GM18858 (cell line): ENCODE measurements around the gene SMYD4.
"Not testable (repeated sequence)": the region's sequence is repeated elsewhere in the genome, so short reads cannot be mapped to it uniquely, and the experiment has no call there.

Experiments
- ATAC-seq: cut with Tn5 transposase; IDR thresholded peaks from one replicate; pipeline ENCODE4 v1.9.1; 2021; ENCODE audit not compliant: unreplicated experiment

Gene SMYD4

DNA sequence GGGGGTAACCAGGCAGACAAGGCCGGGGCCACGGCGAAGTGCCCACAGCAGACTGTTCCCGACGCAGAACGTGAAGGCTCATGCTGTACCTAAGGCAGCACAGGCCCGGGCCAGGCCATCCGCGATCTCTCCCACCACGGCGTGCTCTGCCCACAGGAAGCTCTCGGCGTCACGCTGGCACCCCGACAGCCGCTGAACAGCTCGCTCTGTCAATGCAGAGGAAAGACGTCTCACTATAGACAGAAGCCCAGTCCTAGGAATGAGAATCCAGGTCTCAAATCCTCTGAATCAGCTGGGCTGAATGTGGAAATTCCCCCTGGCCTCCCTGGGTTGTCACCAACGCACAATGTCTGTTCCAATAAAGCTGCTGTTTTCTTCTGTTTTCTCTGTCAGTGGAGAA is 46.4 kb downstream of the SMYD4 start:
- no peak for ATAC-seq

DNA sequence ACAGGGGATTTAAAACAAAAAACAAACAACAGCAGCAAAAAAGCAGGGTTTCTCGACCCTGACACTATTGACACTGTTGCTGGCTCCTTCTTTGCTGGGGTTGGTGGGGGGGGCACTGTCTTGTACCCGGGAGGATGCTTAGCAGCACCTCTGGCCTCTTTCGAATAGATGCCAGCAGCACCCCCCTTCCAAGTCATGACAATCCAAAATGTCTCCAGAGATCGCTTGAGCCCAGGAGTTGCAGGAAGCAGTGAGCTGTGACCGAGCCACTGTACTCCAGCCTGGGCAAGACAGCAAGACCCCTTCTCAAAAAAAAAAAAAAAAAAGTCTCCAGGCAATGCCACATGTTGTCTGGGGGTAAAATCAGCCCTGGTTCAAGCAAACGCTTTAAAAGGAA is 47.5 kb downstream of the SMYD4 start:
- ATAC-seq, result no peak

DNA sequence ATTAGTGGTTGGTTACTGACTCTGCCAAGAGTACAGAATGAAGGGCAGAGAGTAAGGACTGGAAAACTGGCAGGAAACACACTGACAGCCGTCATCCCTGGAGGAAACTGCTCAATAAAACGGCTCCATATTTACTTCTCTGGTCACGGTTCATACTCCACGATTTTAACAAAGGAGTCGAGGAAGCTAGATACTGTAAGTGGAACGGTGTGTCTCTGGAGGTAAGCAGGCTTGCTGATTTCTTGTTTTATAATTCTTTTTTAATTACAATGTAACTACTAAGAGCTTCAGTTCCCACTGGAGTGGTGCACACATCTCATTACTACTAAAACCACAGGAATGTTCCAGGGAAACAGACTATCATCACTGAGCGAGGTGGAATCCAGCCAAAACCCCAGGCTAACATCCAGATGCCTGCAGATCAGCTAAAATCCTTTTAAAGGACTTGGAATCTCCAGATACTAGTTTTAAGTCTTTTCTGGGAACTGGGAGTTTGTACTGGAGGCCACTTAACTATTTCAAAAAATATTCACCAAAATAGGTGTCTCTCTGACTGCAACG is 50.1 kb downstream of the SMYD4 start:
- no peak for ATAC-seq

DNA sequence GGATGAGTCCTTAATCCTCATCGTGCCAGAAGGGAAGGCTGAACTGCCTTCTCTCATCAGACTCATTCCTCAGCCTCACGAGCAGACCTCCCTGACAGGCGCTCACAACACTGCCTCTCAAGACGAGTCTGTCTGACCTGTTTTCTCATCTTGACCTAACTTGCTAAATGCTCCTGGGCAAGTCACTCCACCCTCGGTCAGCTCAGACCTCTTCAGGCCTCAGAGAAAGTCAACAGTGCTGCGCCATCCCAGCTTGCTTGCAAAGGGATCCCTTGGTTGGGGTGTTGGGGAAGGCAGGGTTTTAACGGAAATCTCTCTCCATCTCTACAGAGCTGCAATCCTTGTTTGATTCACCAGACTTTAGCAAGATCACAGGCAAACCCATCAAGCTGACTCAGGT is 52.8 kb downstream of the SMYD4 start:
- ATAC-seq, result no peak

DNA sequence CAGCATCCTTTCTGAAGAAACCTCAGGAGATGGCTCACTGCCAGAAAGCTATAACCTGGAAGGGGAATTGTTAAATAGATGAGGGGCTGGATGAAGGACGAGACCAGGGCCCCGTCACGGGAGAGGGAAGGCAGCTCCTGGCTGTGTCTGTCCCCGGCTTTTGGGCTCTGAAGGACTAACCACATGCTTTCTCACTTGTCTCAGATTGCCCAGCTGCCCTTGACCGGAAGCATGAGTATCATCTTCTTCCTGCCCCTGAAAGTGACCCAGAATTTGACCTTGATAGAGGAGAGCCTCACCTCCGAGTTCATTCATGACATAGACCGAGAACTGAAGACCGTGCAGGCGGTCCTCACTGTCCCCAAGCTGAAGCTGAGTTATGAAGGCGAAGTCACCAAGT is 53.4 kb downstream of the SMYD4 start:
- ATAC-seq, result no peak

DNA sequence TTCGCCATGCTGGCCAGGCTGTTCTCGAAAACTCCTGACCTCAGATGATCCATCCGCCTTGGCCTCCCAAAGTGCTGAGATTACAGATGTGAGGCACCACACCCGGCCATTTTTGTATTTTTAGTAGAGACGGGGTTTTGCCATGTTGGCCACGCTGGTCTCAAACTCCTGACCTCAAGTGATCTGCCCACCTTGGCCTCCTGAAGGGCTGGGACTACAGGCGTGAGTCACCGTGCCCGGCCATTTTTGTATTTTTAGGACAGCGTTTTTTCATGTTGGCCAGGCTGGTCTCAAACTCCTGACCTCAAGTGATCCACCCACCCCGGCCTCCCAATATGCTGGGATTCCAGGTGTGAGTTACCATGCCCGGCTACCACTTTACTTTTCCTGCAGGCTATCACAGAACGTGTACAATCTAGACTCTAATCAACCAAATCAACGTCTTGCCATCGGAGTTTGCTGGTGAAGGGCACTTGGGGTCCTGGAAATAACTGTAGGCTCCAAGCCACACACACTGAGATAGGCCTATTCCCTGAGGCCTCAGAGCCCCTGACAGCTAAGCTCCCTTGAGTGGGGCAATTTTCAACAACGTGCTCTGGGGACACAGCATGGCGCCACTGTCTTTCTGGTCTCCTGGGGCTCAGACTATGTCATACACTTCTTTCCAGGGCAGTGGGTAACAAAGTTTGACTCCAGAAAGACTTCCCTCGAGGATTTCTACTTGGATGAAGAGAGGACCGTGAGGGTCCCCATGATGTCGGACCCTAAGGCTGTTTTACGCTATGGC is 55.1 kb downstream of the SMYD4 start:
- ATAC-seq, result no peak

DNA sequence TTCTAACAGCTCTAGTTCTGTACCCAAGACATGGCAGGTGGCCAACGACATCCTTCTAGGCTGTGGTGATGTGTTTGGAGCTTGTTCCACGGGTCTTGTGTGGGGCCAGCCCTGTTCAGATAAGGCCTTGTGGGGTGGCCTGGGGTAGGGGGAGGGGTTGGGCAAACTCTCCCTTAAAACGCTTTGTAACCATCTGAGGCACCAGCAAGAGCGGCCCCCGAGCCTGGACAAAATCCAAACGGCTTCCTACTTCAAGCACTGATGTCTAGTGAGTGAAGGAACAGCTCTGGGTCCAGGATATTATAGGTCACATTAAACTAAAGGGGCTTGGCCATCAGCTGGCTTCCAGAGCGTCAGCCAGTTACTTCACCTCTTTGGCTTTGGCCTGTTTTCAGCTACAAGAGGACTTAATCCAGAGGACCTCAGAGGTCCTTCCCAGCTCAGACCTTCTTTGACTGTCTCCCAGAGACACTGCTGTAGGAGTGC is 56.0 kb downstream of the SMYD4 start:
- ATAC-seq, result no peak

DNA sequence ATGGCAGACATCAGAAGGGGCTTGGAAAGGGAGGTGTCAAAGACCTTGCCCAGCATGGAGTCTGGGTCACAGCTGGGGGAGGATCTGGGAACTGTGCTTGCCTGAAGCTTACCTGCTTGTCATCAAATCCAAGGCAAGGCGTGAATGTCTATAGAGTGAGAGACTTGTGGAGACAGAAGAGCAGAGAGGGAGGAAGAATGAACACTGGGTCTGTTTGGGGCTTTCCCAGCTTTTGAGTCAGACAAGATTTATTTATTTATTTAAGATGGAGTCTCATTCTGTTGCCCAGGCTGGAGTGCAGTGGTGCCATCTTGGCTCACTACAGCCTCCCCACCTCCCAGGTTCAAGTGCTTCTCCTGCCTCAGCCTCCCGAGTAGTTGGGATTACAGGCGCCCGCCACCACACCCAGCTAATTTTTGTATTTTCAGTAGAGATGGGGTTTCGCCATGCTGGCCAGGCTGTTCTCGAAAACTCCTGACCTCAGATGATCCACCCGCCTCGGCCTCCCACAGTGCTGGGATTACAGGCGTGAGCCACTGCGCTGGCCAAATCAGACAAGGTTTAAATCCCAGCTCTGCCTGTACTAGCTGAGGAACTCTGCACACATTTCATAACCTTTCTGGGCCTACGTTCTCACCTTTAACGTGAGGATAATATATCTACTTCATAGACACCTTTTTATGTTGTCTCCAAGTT is 56.6 kb downstream of the SMYD4 start:
- ATAC-seq, result not testable (repeated sequence)

DNA sequence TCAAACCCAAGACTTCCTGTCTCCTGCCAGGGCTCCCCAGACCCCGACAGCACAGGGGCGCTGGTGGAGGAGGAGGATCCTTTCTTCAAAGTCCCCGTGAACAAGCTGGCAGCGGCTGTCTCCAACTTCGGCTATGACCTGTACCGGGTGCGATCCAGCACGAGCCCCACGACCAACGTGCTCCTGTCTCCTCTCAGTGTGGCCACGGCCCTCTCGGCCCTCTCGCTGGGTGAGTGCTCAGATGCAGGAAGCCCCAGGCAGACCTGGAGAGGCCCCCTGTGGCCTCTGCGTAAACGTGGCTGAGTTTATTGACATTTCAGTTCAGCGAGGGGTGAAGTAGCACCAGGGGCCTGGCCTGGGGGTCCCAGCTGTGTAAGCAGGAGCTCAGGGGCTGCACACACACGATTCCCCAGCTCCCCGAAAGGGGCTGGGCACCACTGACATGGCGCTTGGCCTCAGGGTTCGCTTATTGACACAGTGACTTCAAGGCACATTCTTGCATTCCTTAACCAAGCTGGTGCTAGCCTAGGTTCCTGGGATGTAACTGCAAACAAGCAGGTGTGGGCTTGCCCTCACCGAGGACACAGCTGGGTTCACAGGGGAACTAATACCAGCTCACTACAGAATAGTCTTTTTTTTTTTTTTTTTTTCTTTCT is 59.8 kb downstream of the SMYD4 start:
- ATAC-seq, result no peak

DNA sequence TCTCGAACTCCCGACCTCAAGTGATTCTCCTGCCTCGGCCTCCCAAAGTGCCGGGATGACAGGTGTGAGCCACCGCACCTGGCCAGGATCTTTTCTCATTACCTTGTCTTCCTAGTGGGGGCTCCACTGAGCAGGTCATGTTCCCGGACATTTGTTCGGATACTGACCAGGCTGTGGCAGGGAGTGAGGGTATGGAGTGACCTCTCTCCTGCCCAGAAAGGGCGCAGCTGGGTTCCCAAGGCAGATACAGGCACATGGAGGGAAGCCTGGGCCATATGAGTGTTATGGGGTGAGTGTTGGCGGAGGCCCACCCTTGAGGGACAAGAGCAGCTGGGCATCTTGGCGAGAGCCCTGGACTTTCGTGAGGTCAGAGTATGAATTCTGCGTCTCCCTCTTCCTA is 62.3 kb downstream of the SMYD4 start:
- no peak for ATAC-seq

DNA sequence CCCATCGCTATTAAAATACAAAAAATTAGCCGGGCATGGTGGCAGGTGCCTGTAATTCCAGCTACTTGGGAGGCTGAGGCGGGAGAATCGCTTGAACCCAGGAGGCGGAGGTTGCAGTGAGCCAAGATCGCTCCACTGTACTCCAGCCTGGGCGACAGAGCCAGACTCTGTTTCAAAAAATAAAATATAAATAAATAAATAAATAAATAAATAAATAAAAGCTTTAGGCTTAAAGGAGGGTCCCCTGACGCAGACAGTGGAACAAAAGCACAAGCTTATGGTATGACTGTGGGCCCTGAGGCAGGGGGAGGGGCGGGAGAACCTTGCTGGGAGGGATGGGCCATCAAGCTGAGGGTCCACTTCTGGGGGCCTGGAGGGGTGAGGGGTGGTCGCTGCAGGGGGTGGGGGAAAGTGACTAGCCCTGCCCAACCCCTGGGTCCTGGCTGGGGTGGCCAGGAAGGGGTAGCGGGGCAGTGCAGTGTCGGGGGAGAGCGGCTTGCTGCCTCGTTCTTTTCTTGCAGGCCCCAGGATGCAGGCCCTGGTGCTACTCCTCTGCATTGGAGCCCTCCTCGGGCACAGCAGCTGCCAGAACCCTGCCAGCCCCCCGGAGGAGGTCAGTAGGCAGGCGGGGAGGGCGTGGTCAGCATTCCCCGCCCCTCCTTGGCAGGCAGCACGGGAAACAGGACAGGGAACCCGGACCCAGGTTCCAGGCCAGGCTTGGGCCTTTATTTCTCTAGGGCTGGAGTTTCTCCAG is 63.1 kb downstream of the SMYD4 start:
- ATAC-seq, result no peak

DNA sequence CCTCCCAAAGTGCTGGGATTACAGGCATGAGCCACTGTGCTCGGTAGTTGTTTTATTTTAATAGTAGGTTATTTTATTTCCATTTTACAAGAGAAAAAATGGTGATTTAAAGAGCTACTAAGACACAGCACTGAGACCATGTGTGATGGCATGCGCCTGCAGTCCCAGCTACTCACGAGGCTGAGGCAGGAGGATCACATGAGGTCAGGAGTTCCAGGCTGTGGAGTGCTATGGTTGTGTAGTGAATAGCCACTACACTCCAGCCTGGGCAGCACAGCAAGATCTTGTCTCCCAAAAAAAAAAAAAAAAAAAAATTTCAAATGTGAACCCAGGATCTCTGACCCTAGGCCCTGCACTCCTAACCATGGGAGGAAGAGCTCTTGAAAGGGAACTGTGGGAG is 64.1 kb downstream of the SMYD4 start:
- no peak for ATAC-seq

DNA sequence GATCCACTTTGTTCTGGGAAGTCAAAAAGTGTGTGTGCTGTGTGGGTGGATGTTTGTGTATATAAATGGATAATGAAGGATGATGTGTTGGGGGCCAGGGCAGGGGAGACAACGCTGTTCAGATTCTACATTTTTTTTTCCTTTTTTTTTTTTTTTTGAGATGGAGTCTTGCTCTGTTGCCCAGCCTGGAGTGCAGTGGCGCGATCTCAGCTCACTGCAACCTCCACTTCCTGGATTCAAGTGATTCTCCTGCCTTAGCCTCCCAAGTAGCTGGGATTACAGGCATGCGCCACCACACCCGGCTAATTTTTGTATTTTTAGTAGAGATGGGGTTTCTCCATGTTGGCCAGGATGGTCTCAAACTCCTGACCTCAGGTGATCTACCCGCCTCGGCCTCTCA is 65.0 kb downstream of the SMYD4 start:
- not testable (repeated sequence) for ATAC-seq

DNA sequence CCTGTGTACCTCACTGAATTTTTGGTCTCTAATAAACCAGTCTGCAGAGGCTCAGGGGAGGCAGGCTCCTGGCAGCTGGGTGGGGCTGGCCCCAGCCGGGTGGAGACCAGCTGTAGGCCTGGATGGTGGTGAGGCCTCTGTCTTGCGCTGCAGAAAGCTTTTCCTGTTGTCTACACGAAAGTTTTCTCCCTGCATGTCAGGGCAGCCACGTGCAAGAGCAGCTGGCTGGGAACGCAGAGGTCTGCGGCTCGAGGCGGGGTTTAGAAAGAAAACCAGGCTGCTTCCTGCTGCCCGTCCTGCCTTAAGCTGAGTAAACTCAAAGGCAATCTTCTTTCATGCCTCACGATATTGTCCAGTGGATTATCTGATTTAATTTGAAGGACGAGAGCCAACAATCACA is 65.4 kb downstream of the SMYD4 start:
- ATAC-seq, result no peak

DNA sequence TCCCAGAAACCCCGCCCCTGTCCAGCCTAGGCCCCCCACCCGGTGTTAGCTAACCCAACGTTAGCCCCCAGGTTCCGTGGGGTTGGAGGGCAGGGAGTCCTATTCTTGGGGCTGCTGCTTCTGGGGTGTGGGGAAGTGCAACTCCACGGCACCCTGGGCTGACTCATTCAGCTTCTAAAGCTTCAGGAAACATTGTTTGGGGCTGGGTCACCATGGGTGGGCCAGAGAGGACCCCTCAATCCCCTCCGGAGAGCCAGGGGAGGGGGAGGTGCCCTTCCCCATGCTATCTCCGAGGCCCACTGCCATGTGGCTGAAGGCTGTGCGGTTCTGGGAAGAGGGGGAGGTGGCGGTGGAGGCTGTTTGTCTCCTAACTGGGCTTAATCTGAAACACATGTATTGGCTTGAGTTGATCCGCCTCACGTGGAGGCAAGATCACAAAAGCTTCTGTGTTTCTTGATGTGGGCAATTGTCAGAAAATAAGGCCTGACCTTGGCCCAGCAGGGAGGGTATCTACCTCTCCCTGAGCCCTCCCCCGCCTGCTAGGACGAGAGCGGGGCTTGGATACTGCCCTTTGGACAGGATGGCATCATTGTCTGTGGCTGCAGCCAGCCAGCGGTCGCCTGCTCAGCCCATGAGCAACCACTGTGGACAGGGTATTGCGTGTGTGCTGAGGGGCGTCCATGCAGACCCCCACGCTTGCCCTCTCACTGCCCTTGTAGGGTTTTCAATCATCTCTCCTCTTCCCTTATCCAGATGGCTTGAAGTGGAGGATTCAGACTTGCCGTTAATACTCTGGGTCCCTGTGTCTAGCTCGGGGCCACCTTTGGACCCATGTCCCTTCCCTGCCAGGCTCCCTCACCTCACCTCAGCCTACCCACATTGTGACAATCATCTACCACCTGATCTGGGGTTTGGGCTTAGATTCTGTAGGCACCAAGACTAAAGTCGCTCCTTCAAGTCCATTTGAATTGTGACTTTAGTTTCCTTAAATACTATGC is 66.5 kb downstream of the SMYD4 start:
- no peak for ATAC-seq

DNA sequence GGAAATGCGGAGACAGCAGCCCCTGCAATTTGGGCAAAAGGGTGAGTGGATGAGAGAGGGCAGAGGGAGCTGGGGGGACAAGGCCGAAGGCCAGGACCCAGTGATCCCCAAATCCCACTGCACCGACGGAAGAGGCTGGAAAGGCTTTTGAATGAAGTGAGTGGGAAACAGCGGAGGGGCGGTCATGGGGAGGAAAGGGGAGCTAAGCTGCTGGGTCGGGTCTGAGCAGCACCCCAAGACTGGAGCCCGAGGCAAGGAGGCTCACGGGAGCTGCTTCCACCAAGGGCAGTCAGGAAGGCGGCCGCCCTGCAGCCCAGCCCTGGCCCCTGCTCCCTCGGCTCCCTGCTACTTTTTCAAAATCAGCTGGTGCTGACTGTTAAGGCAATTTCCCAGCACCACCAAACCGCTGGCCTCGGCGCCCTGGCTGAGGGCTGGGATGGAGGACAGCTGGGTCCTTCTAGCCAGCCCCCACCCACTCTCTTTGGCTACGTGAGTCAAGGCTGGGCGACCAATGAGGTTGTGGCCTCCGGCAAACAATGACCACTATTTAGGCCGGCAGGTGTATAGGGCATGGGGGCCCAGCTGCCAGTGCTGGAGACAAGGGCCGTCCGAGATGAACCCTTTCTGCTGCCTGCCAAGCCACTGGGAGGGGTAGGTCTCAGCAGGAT is 67.3 kb downstream of the SMYD4 start:
- no peak for ATAC-seq

DNA sequence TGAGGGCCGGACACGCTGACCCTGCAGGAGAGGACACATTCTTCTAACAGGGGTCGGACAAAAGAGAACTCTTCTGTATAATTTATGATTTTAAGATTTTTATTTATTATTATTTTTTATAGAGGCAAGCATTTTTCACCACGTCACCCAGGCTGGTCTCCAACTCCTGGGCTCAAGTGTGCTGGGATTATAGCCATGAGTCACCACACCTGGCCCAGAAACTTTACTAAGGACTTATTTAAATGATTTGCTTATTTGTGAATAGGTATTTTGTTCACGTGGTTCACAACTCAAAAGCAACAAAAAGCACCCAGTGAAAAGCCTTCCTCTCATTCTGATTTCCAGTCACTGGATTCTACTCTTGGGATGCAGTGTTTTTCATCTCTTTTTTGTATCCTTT is 70.2 kb downstream of the SMYD4 start:
- ATAC-seq, result no peak

DNA sequence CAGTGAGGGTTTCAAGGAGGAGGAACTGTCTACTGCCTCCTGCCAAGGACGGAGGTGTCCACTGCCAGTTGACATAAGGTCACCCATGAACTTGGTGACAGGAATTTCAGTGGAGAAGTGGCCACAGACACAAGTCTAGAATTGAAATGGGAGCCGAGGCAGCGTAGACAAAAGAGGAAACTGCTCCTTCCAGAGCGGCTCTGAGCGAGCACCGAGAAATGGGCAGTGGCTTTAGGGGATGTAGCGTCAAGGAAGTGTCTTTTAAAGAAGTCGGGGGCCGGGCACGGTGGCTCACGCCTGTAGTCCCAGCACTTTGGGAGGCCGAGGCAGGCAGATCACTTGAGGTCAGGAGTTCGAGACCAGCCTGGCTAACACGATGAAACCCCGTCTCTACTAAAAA is 70.9 kb downstream of the SMYD4 start:
- ATAC-seq, result no peak

DNA sequence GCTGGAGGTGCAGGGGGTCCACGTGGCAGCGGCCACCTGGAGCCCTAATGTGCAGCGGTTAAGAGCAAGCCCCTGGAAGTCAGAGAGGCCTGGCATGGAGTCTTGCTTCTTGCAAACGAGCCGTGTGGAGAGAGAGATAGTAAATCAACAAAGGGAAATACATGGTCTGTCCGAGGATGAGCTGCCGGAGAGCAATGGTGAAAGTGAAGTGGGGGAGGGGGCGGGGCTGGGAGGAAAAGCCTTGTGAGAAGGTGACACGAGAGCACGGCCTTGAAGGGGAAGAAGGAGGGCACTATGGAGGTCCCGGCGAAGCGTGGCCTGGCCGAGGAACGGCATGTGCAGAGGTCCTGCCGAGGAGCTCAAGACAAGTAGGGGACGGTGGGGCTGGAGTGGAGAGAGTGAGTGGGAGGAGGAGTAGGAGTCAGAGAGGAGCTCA is 73.9 kb downstream of the SMYD4 start:
- no peak for ATAC-seq
